Limb (tissue), 2 donors: Measurements from ENCODE around the gene RNF40.
A peak's percentile ranks its signal among the peaks of the same experiment; 100 is the strongest.

Experiments
- DNase-seq, 2 donors: peaks; one replicate each; pipeline ENCODE4 v3.0.0-alpha.2; 2016; ENCODE audit errors: extremely low spot score in 2 of 2

RNF40 gene

GRCh38 chr16:30761427-30761927 lies 645 bp upstream of the RNF40 start:
- peak in 1 of 2 donors; percentile 50 for DNase-seq

DNA sequence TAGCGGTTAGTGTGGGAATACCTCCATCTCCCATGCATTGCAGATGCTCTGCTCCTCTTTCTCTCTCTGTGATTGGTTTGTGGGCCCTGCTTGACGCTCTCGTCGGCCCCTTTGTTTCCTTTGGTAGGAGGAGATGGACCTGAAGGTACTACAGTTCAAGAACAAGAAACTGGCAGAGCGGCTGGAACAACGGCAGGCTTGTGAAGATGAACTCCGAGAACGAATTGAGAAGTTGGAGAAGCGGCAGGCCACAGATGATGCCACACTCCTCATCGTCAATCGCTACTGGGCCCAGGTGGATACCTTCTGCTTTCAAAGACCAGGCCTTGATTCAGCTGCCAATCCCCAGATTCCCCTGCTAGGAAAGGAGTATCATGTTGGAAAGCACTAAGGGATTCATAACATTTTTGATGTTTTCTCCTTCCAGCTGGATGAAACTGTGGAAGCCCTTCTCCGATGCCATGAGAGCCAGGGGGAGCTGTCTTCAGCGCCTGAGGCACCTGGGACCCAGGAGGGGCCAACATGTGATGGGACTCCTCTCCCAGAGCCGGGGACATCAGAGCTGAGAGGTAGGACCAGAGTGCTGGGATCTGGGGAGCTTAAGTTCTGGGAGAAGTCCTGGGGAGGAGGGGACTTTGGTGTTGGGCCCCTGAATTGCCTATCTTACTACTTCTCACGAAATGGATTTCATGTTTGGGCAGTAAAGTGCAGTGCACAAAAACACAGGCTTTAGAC lies 1.0 kb downstream of the RNF40 start:
- DNase-seq = peak in 1 of 2 donors; percentile 18

- DNase-seq = no peak
These were observed 2.0 kb downstream of the RNF40 start for GRCh38 chr16:30764086-30764485.

DNA sequence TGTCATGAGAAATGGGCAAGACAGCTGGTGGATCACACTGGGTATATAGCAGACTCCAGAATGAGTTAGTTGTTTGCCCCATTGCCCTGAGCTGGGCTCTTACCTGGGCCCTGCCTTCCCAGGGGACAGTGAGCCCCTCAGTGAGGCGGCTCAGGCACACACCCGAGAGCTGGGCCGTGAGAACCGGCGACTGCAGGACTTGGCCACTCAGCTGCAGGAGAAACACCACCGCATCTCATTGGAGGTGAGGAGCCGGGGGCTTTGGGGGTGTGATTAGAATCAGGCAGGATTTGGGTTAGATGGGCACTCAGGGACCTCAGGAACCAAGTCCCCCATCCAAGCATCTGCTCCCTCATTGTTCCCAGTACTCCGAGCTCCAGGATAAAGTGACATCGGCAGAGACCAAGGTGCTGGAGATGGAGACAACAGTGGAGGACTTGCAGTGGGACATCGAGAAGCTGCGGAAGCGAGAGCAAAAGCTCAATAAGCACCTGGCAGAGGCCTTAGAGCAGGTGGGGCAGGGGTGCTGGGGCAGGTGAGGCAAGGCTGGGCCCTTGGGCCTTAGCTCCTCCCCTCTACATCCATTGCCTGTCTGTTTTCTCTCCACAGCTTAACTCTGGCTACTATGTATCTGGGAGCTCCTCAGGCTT lies 2.8 kb downstream of the RNF40 start:
- DNase-seq = no peak

DNA sequence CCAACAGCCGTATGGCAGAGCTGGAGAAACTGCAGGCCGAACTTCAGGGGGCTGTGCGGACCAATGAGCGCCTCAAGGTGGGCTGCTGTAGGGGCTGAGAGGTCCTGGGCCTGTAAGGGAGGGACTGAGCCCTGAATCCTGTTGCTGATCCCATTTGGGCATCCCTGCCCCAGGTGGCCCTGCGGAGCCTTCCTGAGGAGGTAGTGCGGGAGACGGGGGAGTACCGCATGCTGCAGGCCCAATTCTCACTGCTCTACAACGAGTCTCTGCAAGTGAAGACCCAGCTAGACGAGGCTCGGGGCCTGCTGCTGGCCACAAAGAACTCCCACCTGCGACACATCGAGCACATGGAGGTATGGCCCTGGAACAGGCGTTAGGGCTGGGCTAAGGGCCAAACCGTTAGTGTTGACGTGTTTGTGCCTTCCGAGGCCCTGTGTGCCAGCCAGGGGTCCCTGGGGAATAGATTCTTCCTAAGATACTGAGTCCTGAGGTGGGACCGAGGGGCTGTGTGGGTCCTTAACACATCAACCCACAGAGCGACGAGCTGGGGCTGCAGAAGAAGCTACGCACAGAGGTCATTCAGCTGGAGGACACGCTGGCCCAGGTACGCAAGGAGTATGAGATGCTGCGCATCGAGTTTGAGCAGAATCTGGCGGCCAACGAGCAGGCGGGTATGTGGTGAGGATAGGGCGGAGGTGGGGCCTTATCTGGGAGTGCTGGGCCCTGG lies 4.2 kb downstream of the RNF40 start:
- DNase-seq = no peak

DNA sequence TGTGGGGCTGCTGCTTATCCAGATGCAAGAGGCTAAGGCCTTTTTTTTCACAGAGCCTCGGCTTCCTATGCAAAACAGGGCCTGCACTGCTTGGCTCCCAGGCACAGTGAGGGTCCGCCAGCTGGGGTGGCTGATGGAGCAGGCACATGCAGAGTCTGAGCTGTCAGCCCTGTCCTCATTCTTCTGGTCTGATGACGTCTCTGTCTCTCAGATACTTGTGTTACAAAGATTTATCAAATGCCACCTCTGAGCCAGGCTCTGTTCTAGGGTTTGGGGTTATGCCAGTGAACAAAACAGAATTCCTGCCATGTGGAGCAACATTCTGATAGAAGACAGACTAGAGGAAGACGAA lies 4.8 kb downstream of the RNF40 start:
- no peak for DNase-seq

DNA sequence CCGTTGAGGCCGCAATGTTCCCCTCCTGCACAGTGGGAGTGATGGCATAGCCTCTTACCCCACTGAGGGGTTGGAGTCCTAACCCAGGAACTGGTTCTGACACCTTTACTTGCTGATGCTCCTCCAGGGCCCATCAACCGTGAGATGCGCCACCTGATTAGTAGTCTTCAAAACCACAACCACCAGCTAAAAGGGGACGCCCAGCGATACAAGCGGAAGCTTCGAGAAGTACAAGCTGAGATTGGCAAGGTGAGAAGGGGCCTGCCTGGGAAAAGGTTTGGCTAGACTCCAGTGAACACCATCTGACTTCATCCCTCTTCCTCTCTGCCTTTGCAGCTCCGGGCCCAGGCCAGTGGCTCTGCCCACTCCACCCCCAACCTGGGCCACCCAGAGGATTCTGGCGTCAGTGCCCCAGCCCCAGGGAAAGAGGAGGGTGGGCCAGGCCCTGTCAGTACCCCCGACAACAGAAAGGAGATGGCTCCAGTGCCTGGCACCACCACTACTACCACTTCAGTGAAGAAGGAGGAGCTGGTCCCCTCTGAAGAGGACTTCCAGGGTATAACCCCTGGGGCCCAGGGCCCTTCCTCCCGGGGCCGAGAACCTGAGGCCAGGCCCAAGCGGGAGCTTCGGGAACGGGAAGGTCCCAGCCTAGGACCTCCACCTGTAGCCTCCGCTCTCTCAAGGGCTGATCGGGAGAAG lies 5.8 kb downstream of the RNF40 start:
- no peak for DNase-seq

- no peak for DNase-seq
These were observed 6.6 kb downstream of the RNF40 start for GRCh38 chr16:30768583-30769181.

- no peak for DNase-seq
These were observed 7.4 kb downstream of the RNF40 start for GRCh38 chr16:30769379-30770089.

GRCh38 chr16:30771726-30772125 lies 9.6 kb downstream of the RNF40 start:
- peak in 1 of 2 donors; percentile 21 for DNase-seq

DNA sequence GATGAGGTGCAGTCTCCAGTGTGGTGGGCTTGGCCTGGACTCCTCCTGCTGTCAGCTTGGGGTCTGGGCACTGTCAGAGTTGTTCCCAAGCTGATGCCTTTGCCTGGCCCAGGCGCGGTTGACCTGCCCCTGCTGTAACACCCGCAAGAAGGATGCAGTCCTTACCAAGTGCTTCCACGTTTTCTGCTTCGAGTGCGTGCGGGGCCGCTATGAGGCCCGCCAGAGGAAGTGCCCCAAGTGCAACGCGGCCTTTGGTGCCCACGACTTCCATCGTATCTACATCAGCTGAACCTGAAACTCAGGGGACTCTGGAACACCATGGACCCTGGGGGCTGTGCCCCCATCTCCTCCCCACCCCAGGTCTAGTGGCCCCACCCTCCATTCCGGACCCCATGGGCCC lies 11.7 kb downstream of the RNF40 start:
- DNase-seq = peak in 1 of 2 donors; percentile 32

DNA sequence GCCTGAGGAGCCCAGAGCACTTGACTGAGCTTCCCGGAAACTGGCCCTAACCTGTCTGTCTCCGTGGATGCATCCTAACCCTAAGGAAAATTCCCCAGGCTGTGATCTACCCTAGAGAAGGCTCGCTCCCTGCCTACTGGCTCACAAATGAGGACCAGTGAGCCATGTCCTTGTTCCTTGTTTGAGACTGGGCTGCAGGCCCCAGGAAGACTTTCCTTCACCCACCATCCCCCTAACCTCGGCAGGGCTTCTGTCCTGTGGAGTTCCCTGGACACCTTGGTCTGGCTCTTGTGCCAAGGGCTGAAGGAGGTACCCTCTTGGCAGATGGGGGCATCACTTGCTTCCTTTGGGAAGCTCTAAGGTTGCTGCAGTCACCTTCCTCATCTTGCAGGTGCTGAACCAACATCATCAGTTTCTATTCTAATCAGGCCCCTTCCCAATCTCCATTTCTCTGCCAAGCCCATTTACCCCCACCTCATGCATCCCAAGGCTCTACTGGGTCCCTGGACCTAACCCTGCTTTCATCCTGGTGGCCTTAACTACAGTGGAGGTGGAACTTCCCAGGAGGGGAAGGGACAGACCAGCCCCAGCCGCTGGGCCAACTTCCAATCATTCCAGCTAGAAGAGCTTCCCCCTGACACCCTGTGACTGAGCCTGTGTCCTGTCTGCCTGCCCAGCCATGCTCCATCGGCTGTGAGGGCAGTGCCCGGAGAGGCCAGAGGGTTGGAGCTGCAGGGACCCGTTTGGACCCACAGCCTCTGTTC lies 12.4 kb downstream of the RNF40 start:
- DNase-seq = peak in 1 of 2 donors; percentile 26

GRCh38 chr16:30775131-30775391 lies 12.9 kb downstream of the RNF40 start:
- no peak for DNase-seq

DNA sequence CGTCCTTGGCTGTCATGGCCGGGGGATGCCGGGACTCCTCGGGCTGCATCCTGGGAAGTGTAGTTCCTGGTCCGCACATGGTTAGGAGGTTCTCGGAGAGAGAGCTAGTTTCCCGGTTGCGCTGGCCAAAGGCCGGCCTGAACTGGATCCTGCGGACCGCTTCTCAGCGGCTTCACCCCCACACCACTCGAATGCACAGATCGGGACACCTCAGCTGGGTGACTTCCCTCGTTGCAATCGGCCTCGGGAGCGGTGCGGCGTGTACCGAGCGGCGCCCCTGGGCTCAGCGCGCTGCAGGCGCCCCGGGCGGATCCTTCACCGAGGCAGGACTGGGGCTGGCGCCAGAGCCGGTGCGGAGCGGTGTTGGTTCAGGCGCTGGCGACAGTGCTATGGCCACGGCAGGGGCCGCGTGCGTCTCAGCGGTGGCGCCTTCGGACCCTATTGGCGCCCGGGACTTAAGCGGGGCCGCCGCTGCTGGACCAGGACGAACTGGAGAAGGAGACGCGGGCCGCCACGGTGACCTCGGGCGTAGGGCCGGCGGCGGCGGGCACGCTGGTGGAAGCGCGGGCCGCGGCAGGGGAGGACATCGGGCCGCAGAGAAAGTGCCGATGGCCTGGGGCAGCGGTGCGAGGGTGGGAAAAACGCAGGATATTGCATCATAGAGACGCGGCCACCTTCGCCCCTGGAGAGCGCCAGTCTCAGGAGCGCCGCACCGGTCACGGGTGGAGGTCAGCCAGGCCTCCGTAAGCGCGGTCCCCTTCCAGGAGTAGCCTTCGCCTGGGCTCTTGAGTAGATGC lies 13.5 kb downstream of the RNF40 start:
- DNase-seq = peak; percentile 86 to 89

- DNase-seq = peak in 1 of 2 donors; percentile 29
These were observed 15.6 kb downstream of the RNF40 start for GRCh38 chr16:30777591-30778297.

- peak in 1 of 2 donors; percentile 26 for DNase-seq
These were observed 16.6 kb downstream of the RNF40 start for GRCh38 chr16:30778549-30779244.

DNA sequence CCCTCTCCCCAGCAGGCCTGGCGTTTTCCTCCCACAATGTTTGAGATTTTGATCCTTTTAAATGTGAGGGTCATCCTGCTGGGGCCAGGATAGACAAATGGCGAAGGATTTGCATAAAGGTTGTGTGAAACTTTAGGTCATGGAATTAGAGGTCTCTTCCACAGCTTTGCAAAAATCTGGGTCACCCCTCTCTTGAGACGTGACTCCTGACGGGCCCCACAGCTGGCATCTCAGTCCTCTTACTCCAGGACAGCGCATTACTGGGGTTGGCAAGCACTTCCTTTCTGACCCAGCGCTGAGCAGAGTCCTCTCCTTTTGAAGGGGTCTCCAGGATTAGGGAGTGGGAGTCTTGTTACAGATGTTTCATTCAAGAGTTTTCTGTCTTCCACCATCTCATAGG lies 17.5 kb downstream of the RNF40 start:
- no peak for DNase-seq

- no peak for DNase-seq
These were observed 17.9 kb downstream of the RNF40 start for GRCh38 chr16:30780021-30780420.
